ENCODE data around the gene ATP10B. TPM values are rescaled to one million over a fixed set of nuclear protein-coding genes. Genes with fewer than 3 reads are reported as not detected.

The ATP10B gene
- total RNA-seq, 4 donors from 2014 or later = 9.0 to 45.9 (median 13.9) TPM

DNA sequence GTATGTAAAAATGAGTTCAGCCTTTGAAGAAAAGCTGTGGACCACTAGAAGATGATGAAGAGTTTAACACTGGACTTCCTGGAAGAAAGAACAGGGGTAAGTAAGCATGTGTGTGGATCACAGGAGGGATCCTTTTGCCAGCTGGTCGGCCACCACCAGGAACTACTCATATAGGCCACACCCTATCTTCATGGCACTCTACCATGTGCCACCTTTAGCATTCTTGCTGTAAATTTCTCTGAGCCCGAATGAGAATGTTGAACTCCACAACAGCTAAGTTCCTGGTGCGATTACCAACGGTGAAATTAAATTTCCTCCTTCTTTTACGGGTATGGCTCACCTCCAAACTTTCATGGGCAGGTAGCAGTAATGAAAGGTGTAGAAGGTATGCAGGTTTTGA is 102.3 kb downstream of the ATP10B start:
- Histone ChIP-seq H3K9me3 (no peaks in the 10 kb centered on the region), H3K27me3 (no peaks in the 10 kb centered on the region), H3K27ac (no peak overlapping the region), H3K4me1 (peaks cover 0 to 1% (median 0%) of the 10 kb centered on the region in 4 donors), H3K4me3 (no peak overlapping the region), H3K36me3 (no peaks in the 10 kb centered on the region)
- TF ChIP-seq CTCF (IDR thresholded peaks at IDR 0.05) = no peak
- no peak for TF ChIP-seq EP300 (IDR thresholded peaks at IDR 0.05)
- no peak for TF ChIP-seq POLR2A (IDR thresholded peaks at IDR 0.05)
- 91 to 93% methylated on average over 5 of the region's 5 CpGs for WGBS, 2 donors
- DNase-seq (ENCODE audit: low spot score in 2 of 2) = no peak

DNA sequence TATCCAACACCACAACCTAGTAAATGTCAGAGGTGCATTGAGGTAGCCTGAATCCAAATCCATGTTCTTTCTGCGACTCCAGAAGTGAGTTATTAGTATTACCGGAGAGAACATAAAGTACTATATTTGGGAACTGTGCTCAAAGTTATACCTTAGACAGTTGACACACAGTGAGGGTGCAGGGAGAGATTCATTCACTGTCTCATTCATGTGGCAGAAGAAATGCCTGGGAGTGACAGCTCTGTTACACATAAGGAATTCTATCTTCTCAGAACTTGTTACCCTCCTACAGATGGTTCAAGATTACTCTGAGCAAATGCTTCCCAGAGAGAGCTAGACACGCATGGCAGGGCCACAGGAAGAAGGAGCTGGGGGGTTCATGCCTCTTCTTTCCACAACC is 103.0 kb downstream of the ATP10B start:
- no peak for TF ChIP-seq POLR2A (IDR thresholded peaks at IDR 0.05)
- no peak for TF ChIP-seq EP300 (IDR thresholded peaks at IDR 0.05)
- TF ChIP-seq CTCF (IDR thresholded peaks at IDR 0.05) = no peak
- Histone ChIP-seq H3K4me3 (no peak overlapping the region), H3K27ac (no peak overlapping the region), H3K9me3 (no peaks in the 10 kb centered on the region), H3K36me3 (no peaks in the 10 kb centered on the region), H3K4me1 (peaks cover 0 to 8% (median 0%) of the 10 kb centered on the region in 4 donors), H3K27me3 (no peaks in the 10 kb centered on the region)
- 91 to 97% methylated on average over 3 of the region's 3 CpGs for WGBS, 2 donors
- DNase-seq (ENCODE audit: low spot score in 2 of 2) = no peak

DNA sequence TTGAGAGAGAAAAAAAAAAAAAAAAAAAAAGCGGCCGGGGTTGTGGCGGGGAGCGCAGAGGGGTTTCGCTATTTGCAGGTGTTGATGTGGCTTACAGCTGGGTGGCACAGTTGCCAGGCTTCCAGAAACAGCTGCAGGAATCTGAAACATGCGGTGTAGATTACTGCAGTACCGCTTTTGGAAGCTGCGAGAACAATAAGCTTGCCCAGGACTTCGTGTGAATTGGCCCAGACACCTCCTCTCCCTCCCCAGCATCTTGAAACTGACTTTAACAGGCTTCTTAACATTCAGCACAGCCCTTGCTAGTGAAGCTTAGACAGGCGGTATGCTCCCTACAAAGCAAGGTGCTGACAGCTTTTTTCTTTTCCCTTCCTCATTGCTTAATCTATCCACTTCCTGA is 104.0 kb downstream of the ATP10B start:
- peaks cover 0 to 10% (median 0%) of the 10 kb centered on the region in 4 donors for H3K4me1 ChIP-seq
- 52 to 59% methylated on average over 10 of the region's 10 CpGs for WGBS, 2 donors
- no peaks in the 10 kb centered on the region for H3K36me3 ChIP-seq
- no peak overlapping the region for H3K4me3 ChIP-seq
- H3K27ac ChIP-seq = no peak overlapping the region
- no peak for DNase-seq (ENCODE audit: low spot score in 2 of 2)
- TF ChIP-seq EP300 (IDR thresholded peaks at IDR 0.05) (no peak), CTCF (IDR thresholded peaks at IDR 0.05) (no peak), POLR2A (IDR thresholded peaks at IDR 0.05) (no peak)
- H3K9me3 ChIP-seq = no peaks in the 10 kb centered on the region
- H3K27me3 ChIP-seq = no peaks in the 10 kb centered on the region

GRCh38 chr5:160747559-160747958 is 104.5 kb downstream of the ATP10B start:
- TF ChIP-seq POLR2A (IDR thresholded peaks at IDR 0.05) (no peak), EP300 (IDR thresholded peaks at IDR 0.05) (no peak), CTCF (IDR thresholded peaks at IDR 0.05) (no peak)
- no peaks in the 10 kb centered on the region for H3K27me3 ChIP-seq
- no peak for DNase-seq (ENCODE audit: low spot score in 2 of 2)
- H3K27ac ChIP-seq = no peak overlapping the region
- no peaks in the 10 kb centered on the region for H3K9me3 ChIP-seq
- H3K36me3 ChIP-seq = no peaks in the 10 kb centered on the region
- H3K4me1 ChIP-seq = peaks cover 0 to 10% (median 0%) of the 10 kb centered on the region in 4 donors
- no peak overlapping the region for H3K4me3 ChIP-seq
- WGBS, 2 donors = 79 to 83% methylated on average over 1 of the region's 1 CpG

DNA sequence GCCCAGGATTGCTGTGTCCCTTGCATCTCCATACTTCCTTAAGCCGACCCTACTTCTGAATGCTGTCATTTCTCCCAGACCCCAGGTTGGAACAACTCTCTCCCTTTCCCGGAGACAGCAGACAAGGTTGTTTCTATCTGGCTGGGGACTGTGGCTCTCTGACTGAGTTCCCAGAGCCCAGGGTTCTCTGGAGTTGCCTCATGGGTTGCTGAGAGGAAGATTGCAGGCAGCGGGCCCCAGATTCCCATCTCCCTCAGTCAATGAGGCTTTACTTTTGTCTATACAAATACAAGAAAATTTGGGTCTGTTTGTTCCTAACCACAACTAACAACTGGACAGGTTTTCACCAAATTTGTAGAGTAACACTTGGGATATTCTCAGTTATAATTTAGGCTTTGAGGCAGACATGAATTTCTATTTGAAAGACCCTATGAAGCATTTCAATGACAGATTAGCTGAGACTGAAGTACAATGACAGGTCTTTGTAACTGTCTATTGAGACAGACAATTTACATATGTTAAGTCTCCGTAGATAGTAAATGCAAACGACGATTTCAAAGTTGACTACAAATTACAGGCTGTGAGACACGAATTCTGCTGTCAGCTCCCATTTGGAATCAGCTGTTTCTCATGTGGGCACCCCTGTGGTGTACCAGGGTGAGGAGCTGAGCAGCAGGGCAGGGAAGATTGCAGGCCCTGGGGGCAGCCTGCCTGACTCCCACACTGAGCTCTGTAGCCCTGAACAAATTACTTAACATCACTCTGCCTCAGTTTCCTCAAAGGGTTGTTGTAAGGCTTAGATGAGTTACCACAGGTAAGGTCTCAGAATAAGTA is 107.5 kb downstream of the ATP10B start:
- no peak for TF ChIP-seq CTCF (IDR thresholded peaks at IDR 0.05)
- no peak for TF ChIP-seq EP300 (IDR thresholded peaks at IDR 0.05)
- TF ChIP-seq POLR2A (IDR thresholded peaks at IDR 0.05) = no peak
- Histone ChIP-seq H3K27ac (peak overlapping the region in 1 of 4 donors; percentile 34), H3K4me3 (no peak overlapping the region), H3K27me3 (no peaks in the 10 kb centered on the region), H3K9me3 (no peaks in the 10 kb centered on the region), H3K36me3 (no peaks in the 10 kb centered on the region), H3K4me1 (peaks cover 0 to 10% (median 0%) of the 10 kb centered on the region in 4 donors)
- DNase-seq (ENCODE audit: low spot score in 2 of 2) = no peak
- WGBS, 2 donors = 61 to 65% methylated on average over 7 of the region's 7 CpGs

Data from tibial nerve (tissue), 4 donors.